Measurements from ENCODE around the gene ADAMTSL1. TPM values are rescaled to one million over a fixed set of nuclear protein-coding genes. Genes with fewer than 3 reads are reported as not detected.

Gene ADAMTSL1
- polyA plus RNA-seq, 2 of the 4 experiments (the other 2 are of a cell fraction), result 0.03 TPM; not detected in 1

DNA sequence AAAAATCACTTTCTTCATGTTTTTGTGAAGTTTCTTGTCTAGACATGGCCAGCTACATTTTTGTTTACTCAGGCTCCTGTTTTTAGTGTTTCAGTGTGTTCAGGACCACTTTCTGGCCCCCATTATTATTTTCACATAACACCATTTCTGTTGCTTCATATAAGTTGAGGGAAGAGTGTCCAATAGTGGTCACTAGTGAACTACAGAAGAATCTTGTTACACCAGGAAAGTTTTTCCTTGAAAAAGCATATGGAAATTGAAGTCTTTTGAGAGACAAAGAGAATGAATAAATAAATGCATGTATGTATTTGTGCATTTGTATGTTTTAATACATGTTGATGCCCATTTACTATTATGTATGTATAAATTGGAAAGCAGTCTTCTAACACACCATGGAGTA, 3.8 kb downstream of the ADAMTSL1 start:
- Histone ChIP-seq H3K9me3 (no peaks in the 10 kb centered on the region), H3K27ac (no peak overlapping the region), H3K4me2 (no peak overlapping the region), H3K4me3 (no peak overlapping the region), H3K4me1 (no peaks in the 10 kb centered on the region)
- no peak for FAIRE-seq
- ChIA-PET POLR2A (no interaction called here), CTCF (interaction anchor here (1.2 kb wide), 1 partner anchor 83 kb away, joined by 3 read pairs; no protein-coding TSS in a partner anchor)
- no peak for ATAC-seq
- TF ChIP-seq FOSL2 (IDR thresholded peaks at IDR 0.05), result no peak
- no peak for TF ChIP-seq FOSL2 (CRISPR knock-in tag; IDR thresholded peaks at IDR 0.05)
- no peak for TF ChIP-seq ZSCAN20 (CRISPR knock-in tag; IDR thresholded peaks at IDR 0.05)
- TF ChIP-seq EHMT2 (IDR thresholded peaks at IDR 0.05; ENCODE audit: low read depth), result no peak
- TF ChIP-seq MAZ (IDR thresholded peaks at IDR 0.05; ENCODE audit: borderline replicate concordance, low read depth, low read length), result no peak
- no peak for TF ChIP-seq ZNF302 (CRISPR knock-in tag; IDR thresholded peaks at IDR 0.05)
- TF ChIP-seq HOXB5 (CRISPR knock-in tag; IDR thresholded peaks at IDR 0.05), result no peak
- TF ChIP-seq PHF8 (IDR thresholded peaks at IDR 0.05; ENCODE audit: borderline replicate concordance, low read depth), result no peak
- TF ChIP-seq, protein P1, sequence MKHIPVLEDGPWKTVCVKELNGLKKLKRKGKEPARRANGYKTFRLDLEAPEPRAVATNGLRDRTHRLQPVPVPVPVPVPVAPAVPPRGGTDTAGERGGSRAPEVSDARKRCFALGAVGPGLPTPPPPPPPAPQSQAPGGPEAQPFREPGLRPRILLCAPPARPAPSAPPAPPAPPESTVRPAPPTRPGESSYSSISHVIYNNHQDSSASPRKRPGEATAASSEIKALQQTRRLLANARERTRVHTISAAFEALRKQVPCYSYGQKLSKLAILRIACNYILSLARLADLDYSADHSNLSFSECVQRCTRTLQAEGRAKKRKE (CRISPR knock-in tag; IDR thresholded peaks at IDR 0.05; ENCODE audit: low read depth), result no peak
- TF ChIP-seq, protein P2, sequence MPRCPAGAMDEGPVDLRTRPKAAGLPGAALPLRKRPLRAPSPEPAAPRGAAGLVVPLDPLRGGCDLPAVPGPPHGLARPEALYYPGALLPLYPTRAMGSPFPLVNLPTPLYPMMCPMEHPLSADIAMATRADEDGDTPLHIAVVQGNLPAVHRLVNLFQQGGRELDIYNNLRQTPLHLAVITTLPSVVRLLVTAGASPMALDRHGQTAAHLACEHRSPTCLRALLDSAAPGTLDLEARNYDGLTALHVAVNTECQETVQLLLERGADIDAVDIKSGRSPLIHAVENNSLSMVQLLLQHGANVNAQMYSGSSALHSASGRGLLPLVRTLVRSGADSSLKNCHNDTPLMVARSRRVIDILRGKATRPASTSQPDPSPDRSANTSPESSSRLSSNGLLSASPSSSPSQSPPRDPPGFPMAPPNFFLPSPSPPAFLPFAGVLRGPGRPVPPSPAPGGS (IDR thresholded peaks at IDR 0.05), result no peak
- TF ChIP-seq JUN (IDR thresholded peaks at IDR 0.05), result no peak
- TF ChIP-seq RAD21 (conservative IDR thresholded peaks at IDR 0.05 in 1 of 2, IDR thresholded peaks at IDR 0.05 in 1 of 2), result no peak
- no peak for TF ChIP-seq RARB (CRISPR knock-in tag; IDR thresholded peaks at IDR 0.05)
- TF ChIP-seq, protein P3, sequence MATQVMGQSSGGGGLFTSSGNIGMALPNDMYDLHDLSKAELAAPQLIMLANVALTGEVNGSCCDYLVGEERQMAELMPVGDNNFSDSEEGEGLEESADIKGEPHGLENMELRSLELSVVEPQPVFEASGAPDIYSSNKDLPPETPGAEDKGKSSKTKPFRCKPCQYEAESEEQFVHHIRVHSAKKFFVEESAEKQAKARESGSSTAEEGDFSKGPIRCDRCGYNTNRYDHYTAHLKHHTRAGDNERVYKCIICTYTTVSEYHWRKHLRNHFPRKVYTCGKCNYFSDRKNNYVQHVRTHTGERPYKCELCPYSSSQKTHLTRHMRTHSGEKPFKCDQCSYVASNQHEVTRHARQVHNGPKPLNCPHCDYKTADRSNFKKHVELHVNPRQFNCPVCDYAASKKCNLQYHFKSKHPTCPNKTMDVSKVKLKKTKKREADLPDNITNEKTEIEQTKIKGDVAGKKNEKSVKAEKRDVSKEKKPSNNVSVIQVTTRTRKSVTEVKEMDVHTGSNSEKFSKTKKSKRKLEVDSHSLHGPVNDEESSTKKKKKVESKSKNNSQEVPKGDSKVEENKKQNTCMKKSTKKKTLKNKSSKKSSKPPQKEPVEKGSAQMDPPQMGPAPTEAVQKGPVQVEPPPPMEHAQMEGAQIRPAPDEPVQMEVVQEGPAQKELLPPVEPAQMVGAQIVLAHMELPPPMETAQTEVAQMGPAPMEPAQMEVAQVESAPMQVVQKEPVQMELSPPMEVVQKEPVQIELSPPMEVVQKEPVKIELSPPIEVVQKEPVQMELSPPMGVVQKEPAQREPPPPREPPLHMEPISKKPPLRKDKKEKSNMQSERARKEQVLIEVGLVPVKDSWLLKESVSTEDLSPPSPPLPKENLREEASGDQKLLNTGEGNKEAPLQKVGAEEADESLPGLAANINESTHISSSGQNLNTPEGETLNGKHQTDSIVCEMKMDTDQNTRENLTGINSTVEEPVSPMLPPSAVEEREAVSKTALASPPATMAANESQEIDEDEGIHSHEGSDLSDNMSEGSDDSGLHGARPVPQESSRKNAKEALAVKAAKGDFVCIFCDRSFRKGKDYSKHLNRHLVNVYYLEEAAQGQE (IDR thresholded peaks at IDR 0.05), result no peak
- no peak for TF ChIP-seq RFX5 (IDR thresholded peaks at IDR 0.05)
- TF ChIP-seq HDAC2 (IDR thresholded peaks at IDR 0.05), result no peak
- TF ChIP-seq, protein P4, sequence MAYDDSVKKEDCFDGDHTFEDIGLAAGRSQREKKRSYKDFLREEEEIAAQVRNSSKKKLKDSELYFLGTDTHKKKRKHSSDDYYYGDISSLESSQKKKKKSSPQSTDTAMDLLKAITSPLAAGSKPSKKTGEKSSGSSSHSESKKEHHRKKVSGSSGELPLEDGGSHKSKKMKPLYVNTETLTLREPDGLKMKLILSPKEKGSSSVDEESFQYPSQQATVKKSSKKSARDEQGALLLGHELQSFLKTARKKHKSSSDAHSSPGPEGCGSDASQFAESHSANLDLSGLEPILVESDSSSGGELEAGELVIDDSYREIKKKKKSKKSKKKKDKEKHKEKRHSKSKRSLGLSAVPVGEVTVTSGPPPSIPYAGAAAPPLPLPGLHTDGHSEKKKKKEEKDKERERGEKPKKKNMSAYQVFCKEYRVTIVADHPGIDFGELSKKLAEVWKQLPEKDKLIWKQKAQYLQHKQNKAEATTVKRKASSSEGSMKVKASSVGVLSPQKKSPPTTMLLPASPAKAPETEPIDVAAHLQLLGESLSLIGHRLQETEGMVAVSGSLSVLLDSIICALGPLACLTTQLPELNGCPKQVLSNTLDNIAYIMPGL (CRISPR knock-in tag; IDR thresholded peaks at IDR 0.05; ENCODE audit: borderline replicate concordance), result no peak
- no peak for TF ChIP-seq TP53 (CRISPR knock-in tag; IDR thresholded peaks at IDR 0.05)
- TF ChIP-seq ZC3H11A (IDR thresholded peaks at IDR 0.05), result no peak
- no peak for DNase-seq (ENCODE audit: low read depth in 1 of 2, low spot score in 1 of 2)
